Liver (tissue), 9 donors: Measurements from ENCODE around the gene SLC2A9. TPM values are rescaled to one million over a fixed set of nuclear protein-coding genes. Genes with fewer than 3 reads are reported as not detected.

Source experiments
- DNase-seq: peaks from one replicate; pipeline ENCODE4 v3.0.0-alpha.2; 2017; ENCODE audit warnings: low spot score
- H3K27ac ChIP-seq, 2 donors: one replicate each; pipeline ENCODE4 v1.7.0; 2013; ENCODE audit warnings: inconsistent platforms in 2 of 2, low read length in 2 of 2, control low read depth in 1 of 2, low read depth in 1 of 2, mild to moderate bottlenecking in 1 of 2
- H3K27me3 ChIP-seq, 4 donors: one replicate each; pipeline versions ENCODE4 v1.6.1 to v1.7.0; 2013; ENCODE audit warnings: low read length in 3 of 4, inconsistent platforms in 1 of 4, mild to moderate bottlenecking in 1 of 4, moderate library complexity in 1 of 4; ENCODE audit not compliant: control insufficient read depth in 4 of 4, insufficient read depth in 4 of 4
- H3K36me3 ChIP-seq, 4 donors: one replicate each; pipeline versions ENCODE4 v1.6.1 to v1.7.0; 2013; ENCODE audit warnings: low read length in 3 of 4, mild to moderate bottlenecking in 3 of 4, low read depth in 1 of 4, moderate library complexity in 1 of 4; ENCODE audit not compliant: control insufficient read depth in 4 of 4, insufficient read depth in 3 of 4
- H3K4me1 ChIP-seq, 4 donors: one replicate each; pipeline versions ENCODE4 v1.6.1 to v1.7.0; 2013; ENCODE audit warnings: low read length in 3 of 4, mild to moderate bottlenecking in 3 of 4, moderate library complexity in 1 of 4; ENCODE audit not compliant: control insufficient read depth in 4 of 4, insufficient read depth in 4 of 4
- H3K4me3 ChIP-seq, 3 donors: one replicate each; pipeline versions ENCODE4 v1.6.1 to v1.7.0; 2013; ENCODE audit warnings: low read length in 3 of 3, control low read depth in 1 of 3, low read depth in 1 of 3, mild to moderate bottlenecking in 1 of 3
- H3K9ac ChIP-seq, 2 donors: one replicate each; pipeline ENCODE4 v1.7.0; 2013; ENCODE audit warnings: low read length in 2 of 2, mild to moderate bottlenecking in 2 of 2, moderate library complexity in 2 of 2, control low read depth in 1 of 2, low read depth in 1 of 2
- H3K9me3 ChIP-seq, 4 donors: one replicate each; pipeline versions ENCODE4 v1.6.1 to v1.7.0; 2013; ENCODE audit warnings: low read length in 3 of 4; ENCODE audit not compliant: control insufficient read depth in 4 of 4
- ATF3 ChIP-seq: IDR thresholded peaks from 2 replicates; pipeline ENCODE4 v1.6.1; 2016; ENCODE audit warnings: antibody characterized with exemption
- CTCF ChIP-seq: fragments of 150-350 bp; IDR thresholded peaks from 2 replicates; pipeline ENCODE4 v1.5.1; 2017; ENCODE audit warnings: improper control_type of control experiment, low read depth, low read length; ENCODE audit not compliant: missing input control
- FOXA2 ChIP-seq: IDR thresholded peaks from 2 replicates; pipeline ENCODE4 v1.6.1; 2016; ENCODE audit warnings: antibody characterized with exemption
- GABPA ChIP-seq, 2 donors: IDR thresholded peaks in 1 of 2; conservative IDR thresholded peaks in 1 of 2; 2 replicates each; pipeline ENCODE4 v1.6.1; 2016; ENCODE audit warnings: antibody characterized with exemption in 2 of 2, mild to moderate bottlenecking in 1 of 2, moderate library complexity in 1 of 2
- HNF4G ChIP-seq: IDR thresholded peaks from 2 replicates; pipeline ENCODE4 v1.6.1; 2016; ENCODE audit warnings: antibody characterized with exemption
- MAX ChIP-seq: IDR thresholded peaks from 2 replicates; pipeline ENCODE4 v1.6.1; 2016; ENCODE audit warnings: antibody characterized with exemption
- NR2F2 ChIP-seq: IDR thresholded peaks from 2 replicates; pipeline ENCODE4 v1.6.1; 2016; ENCODE audit warnings: antibody characterized with exemption
- RAD21 ChIP-seq, 2 donors: IDR thresholded peaks; 2 replicates each; pipeline ENCODE4 v1.6.1; 2016; ENCODE audit warnings: antibody characterized with exemption in 2 of 2, mild to moderate bottlenecking in 2 of 2
- RXRA ChIP-seq, 2 donors: IDR thresholded peaks; 2 replicates each; pipeline ENCODE4 v1.6.1; 2017 to 2018; ENCODE audit warnings: antibody characterized with exemption in 2 of 2, mild to moderate bottlenecking in 1 of 2
- TAF1 ChIP-seq: conservative IDR thresholded peaks from 2 replicates; pipeline ENCODE4 v1.6.1; 2016; ENCODE audit warnings: antibody characterized with exemption, mild to moderate bottlenecking
- ZBTB33 ChIP-seq: IDR thresholded peaks from 2 replicates; pipeline ENCODE4 v1.6.1; 2016; ENCODE audit warnings: antibody characterized with exemption
- WGBS: extraction: QIAGEN DNeasy Blood & Tissue Kit; methylation state at CpG from one replicate; pipeline ENCODE4 v1.1.7; 2013; 5-methylcytosine and 5-hydroxymethylcytosine counted together
- polyA plus RNA-seq, 2 donors: library from polyadenylated mRNA; stranded (reverse) in 1 of 2; unstranded in 1 of 2; fragments of 200-250 nt in 1 of 2; fragments of >200 nt in 1 of 2; fragmentation: Nextera tagmentation in 1 of 2; extraction: Ambion mirVana in 1 of 2; gene quantifications; one replicate each; pipeline versions ENCODE4 v1.2.1 to v1.2.3, GENCODE V29; 2013 to 2015
- total RNA-seq, 2 donors: library from RNA; depleted of rRNA; stranded (reverse); fragments of >200 nt; gene quantifications; one replicate each; pipeline ENCODE4 v1.2.3, GENCODE V29; 2014
- TF ChIP-seq, protein P1 (sequence below): IDR thresholded peaks from 2 replicates; pipeline ENCODE4 v1.6.1; 2016; ENCODE audit warnings: antibody characterized with exemption, mild to moderate bottlenecking
- donor health status: healthy.
- donor health status: healthy.
- donor health status: healthy.
- donor health status: healthy.
- donor health status: healthy.

Gene SLC2A9
- total and polyA plus RNA-seq, 4 donors = 6.2 to 49.0 (median 21.6) TPM

DNA sequence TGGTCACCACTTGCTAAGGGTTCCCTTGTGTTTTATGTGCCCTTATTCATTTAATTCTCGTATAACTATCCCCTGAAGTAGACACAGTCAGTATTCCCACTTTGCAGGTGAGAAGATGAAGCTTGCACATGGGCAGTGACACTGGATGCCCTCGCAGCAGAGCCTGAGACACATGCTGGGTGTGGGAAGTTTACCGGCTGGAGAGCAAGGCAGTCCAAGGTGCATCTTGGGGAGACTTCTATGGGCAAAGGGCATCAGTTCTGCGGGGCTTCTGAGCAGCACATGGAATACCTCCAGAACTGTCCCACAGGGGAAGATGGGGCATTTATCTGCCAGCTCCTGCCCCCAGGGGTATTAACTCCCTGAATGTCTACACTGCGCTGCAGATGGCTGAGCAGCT is 92.2 kb downstream of the SLC2A9 start:
- WGBS = 86% methylated on average over 5 of the region's 5 CpGs
- TF ChIP-seq HNF4G (no peak), FOXA2 (no peak)

DNA sequence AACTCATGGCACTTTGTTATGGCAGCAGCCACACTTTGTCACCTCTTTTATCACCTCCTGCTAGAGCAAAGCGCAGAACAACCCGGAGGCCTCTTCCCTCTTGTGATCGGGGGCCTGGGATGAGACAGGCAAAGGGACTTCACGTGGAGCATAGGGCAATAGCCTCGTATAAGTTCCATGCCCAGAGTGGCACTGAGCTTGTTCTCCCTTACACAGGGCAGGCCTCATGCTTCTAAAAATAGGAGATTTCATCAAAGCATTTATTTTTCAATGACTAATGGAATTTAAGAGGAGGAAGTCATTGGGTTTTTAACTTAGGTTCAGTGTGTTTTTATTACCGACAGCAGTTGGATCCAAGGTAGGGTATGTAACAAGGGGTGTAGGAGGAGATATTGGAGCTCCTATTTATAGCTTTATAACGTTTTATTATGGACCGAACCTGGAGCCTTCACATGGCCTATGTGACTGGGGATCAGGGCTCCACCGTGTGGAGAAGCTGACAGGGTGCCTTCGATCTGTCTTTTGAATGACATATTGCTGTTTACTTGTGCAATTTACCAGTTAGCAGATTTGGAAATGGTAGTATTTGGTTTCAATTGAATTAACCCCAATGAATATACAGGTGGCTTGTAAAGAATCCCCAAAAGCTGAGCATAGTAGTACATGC is 93.8 kb downstream of the SLC2A9 start:
- TF ChIP-seq ZBTB33 (no peak), GABPA (IDR thresholded peaks at IDR 0.05 in 1 of 2, conservative IDR thresholded peaks at IDR 0.05 in 1 of 2) (no peak), CTCF (no peak), ATF3 (no peak), RXRA (IDR thresholded peaks at IDR 0.05) (no peak), NR2F2 (no peak), RAD21 (IDR thresholded peaks at IDR 0.05) (no peak), MAX (no peak), TAF1 (no peak)
- TF ChIP-seq, protein P1, sequence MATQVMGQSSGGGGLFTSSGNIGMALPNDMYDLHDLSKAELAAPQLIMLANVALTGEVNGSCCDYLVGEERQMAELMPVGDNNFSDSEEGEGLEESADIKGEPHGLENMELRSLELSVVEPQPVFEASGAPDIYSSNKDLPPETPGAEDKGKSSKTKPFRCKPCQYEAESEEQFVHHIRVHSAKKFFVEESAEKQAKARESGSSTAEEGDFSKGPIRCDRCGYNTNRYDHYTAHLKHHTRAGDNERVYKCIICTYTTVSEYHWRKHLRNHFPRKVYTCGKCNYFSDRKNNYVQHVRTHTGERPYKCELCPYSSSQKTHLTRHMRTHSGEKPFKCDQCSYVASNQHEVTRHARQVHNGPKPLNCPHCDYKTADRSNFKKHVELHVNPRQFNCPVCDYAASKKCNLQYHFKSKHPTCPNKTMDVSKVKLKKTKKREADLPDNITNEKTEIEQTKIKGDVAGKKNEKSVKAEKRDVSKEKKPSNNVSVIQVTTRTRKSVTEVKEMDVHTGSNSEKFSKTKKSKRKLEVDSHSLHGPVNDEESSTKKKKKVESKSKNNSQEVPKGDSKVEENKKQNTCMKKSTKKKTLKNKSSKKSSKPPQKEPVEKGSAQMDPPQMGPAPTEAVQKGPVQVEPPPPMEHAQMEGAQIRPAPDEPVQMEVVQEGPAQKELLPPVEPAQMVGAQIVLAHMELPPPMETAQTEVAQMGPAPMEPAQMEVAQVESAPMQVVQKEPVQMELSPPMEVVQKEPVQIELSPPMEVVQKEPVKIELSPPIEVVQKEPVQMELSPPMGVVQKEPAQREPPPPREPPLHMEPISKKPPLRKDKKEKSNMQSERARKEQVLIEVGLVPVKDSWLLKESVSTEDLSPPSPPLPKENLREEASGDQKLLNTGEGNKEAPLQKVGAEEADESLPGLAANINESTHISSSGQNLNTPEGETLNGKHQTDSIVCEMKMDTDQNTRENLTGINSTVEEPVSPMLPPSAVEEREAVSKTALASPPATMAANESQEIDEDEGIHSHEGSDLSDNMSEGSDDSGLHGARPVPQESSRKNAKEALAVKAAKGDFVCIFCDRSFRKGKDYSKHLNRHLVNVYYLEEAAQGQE = no peak
- H3K9ac ChIP-seq = no peak overlapping the region
- DNase-seq = no peak
- H3K27ac ChIP-seq = no peak overlapping the region
- H3K4me1 ChIP-seq = no peaks in the 10 kb centered on the region
- H3K9me3 ChIP-seq = no peaks in the 10 kb centered on the region
- 89% methylated on average over 10 of the region's 10 CpGs for WGBS
- no peak overlapping the region for H3K4me3 ChIP-seq
- peaks cover 0 to 7% (median under 1%) of the 10 kb centered on the region in 4 donors for H3K36me3 ChIP-seq
- no peaks in the 10 kb centered on the region for H3K27me3 ChIP-seq

More for the DNA sequence above, 92.2 kb downstream of the SLC2A9 start:
- H3K27ac ChIP-seq = no peak overlapping the region
- H3K4me1 ChIP-seq = no peaks in the 10 kb centered on the region
- H3K27me3 ChIP-seq = no peaks in the 10 kb centered on the region
- peaks cover 0 to 7% (median 2%) of the 10 kb centered on the region in 4 donors for H3K36me3 ChIP-seq
- H3K9me3 ChIP-seq = no peaks in the 10 kb centered on the region
- no peak overlapping the region for H3K4me3 ChIP-seq
- no peak overlapping the region for H3K9ac ChIP-seq
- no peak for DNase-seq
